ENCODE results near the gene IPPK. TPM values are rescaled to one million over a fixed set of nuclear protein-coding genes. Genes with fewer than 3 reads are reported as not detected.
A peak's percentile ranks its signal among the peaks of the same experiment; 100 is the strongest.

The IPPK gene
- total and polyA plus RNA-seq, 2 experiments from 2014 or later: 6.4 to 7.0 TPM

GRCh38 chr9:92619601-92620300, 50.2 kb downstream of the IPPK start:
- peak in 1 of 2 donors; percentile 3 for DNase-seq (ENCODE audit: low read depth in 1 of 2, low spot score in 1 of 2)
- peaks cover 11% of the 10 kb centered on the region for H3K36me3 ChIP-seq
- no peak for TF ChIP-seq CTCF (IDR thresholded peaks at IDR 0.05; ENCODE audit: low read depth, low read length)

GRCh38 chr9:92618633-92619225, 51.2 kb downstream of the IPPK start:
- Histone ChIP-seq H3K9me3 (ENCODE audit: low read depth) (no peaks in the 10 kb centered on the region), H3K27ac (no peak overlapping the region), H3K4me1 (ENCODE audit: low read depth) (no peaks in the 10 kb centered on the region), H3K27me3 (no peaks in the 10 kb centered on the region), H3K36me3 (peaks cover 11% of the 10 kb centered on the region), H3K4me3 (no peak overlapping the region)
- DNase-seq (ENCODE audit: low read depth in 1 of 2, low spot score in 1 of 2): peak in 1 of 2 donors; percentile 3
- TF ChIP-seq CTCF (IDR thresholded peaks at IDR 0.05; ENCODE audit: low read depth, low read length): no peak

More at GRCh38 chr9:92619601-92620300, 50.2 kb downstream of the IPPK start:
- Histone ChIP-seq H3K4me3 (no peak overlapping the region), H3K27ac (no peak overlapping the region), H3K27me3 (no peaks in the 10 kb centered on the region), H3K4me1 (ENCODE audit: low read depth) (no peaks in the 10 kb centered on the region), H3K9me3 (ENCODE audit: low read depth) (no peaks in the 10 kb centered on the region)

- TF ChIP-seq CTCF (IDR thresholded peaks at IDR 0.05; ENCODE audit: low read depth, low read length): no peak
- H3K4me3 ChIP-seq: no peak overlapping the region
- no peak for DNase-seq (ENCODE audit: low read depth in 1 of 2, low spot score in 1 of 2)
- no peaks in the 10 kb centered on the region for H3K4me1 ChIP-seq (ENCODE audit: low read depth)
- no peak overlapping the region for H3K27ac ChIP-seq
- no peaks in the 10 kb centered on the region for H3K9me3 ChIP-seq (ENCODE audit: low read depth)
- H3K36me3 ChIP-seq: peaks cover 11% of the 10 kb centered on the region
- no peaks in the 10 kb centered on the region for H3K27me3 ChIP-seq
Measured at GRCh38 chr9:92617951-92618510, 51.9 kb downstream of the IPPK start.

- H3K4me3 ChIP-seq: no peak overlapping the region
- no peak for TF ChIP-seq CTCF (IDR thresholded peaks at IDR 0.05; ENCODE audit: low read depth, low read length)
- no peak for DNase-seq (ENCODE audit: low read depth in 1 of 2, low spot score in 1 of 2)
- H3K36me3 ChIP-seq: peaks cover 11% of the 10 kb centered on the region
- no peaks in the 10 kb centered on the region for H3K9me3 ChIP-seq (ENCODE audit: low read depth)
- H3K4me1 ChIP-seq (ENCODE audit: low read depth): no peaks in the 10 kb centered on the region
- H3K27ac ChIP-seq: no peak overlapping the region
- no peaks in the 10 kb centered on the region for H3K27me3 ChIP-seq
Measured at GRCh38 chr9:92617195-92617813, 52.6 kb downstream of the IPPK start.

GRCh38 chr9:92616655-92617111, 53.2 kb downstream of the IPPK start:
- H3K9me3 ChIP-seq (ENCODE audit: low read depth): no peaks in the 10 kb centered on the region
- no peak for DNase-seq (ENCODE audit: low read depth in 1 of 2, low spot score in 1 of 2)
- H3K4me3 ChIP-seq: no peak overlapping the region
- no peak for TF ChIP-seq CTCF (IDR thresholded peaks at IDR 0.05; ENCODE audit: low read depth, low read length)
- H3K4me1 ChIP-seq (ENCODE audit: low read depth): no peaks in the 10 kb centered on the region
- peaks cover 11% of the 10 kb centered on the region for H3K36me3 ChIP-seq
- no peaks in the 10 kb centered on the region for H3K27me3 ChIP-seq
- H3K27ac ChIP-seq: no peak overlapping the region

All from cardiac muscle cell (in vitro differentiated cells and primary cell).